GM12878 (cell line): ENCODE measurements around the gene PODXL2. TPM values are rescaled to one million over a fixed set of nuclear protein-coding genes. Genes with fewer than 3 reads are reported as not detected.

ENCODE experiments used
- ATAC-seq: fragments of 200-7000 bp; cut with Tn5 transposase; 3 replicates; pipeline ENCODE4 v1.9.1; 2020; ENCODE audit warnings: mild to moderate bottlenecking, moderate library complexity
- BruUV-seq: library from RNA; stranded (reverse); fragments of 400-500 nt; replicated peaks from 2 replicates; lab custom pipeline; 2021; lab: Mats Ljungman, UMichigan
- CTCF ChIA-PET: fragments of 300-600 bp; sonication (Branson Sonifier 250); formaldehyde crosslinking; extraction: SDS; loops from one replicate; lab custom pipeline; 2021; ENCODE audit warnings: inconsistent platforms; lab: Yijun Ruan, JAX
- POLR2A ChIA-PET: fragments of 350-600 bp; formaldehyde crosslinking; extraction: SDS; loops from one replicate; lab custom pipeline; 2021; ENCODE audit warnings: inconsistent platforms; lab: Charles Lee
- RAD21 ChIA-PET: fragments of 300-600 bp; sonication (Branson Sonifier 250); formaldehyde crosslinking; loops from one replicate; lab custom pipeline; 2023; ENCODE audit warnings: antibody characterized with exemption; ENCODE audit not compliant: unreplicated experiment; lab: Charles Lee
- SMC1A ChIA-PET: fragments of 300-600 bp; sonication (Branson Sonifier 250); formaldehyde crosslinking; loops from one replicate; lab custom pipeline; 2023; ENCODE audit not compliant: unreplicated experiment, uncharacterized antibody; lab: Charles Lee
- DNase-seq: peaks from one replicate; pipeline ENCODE4 v3.0.0-alpha.2; 2011; ENCODE audit warnings: low read depth, low spot score
- FAIRE-seq: peaks from 3 replicates; lab custom pipeline; 2011; peaks lifted over from hg19 to GRCh38; lab: Jason Lieb, UNC
- H2AFZ ChIP-seq: 2 replicates; pipeline ENCODE4 v1.6.0; 2011; ENCODE audit warnings: low read depth, low read length, control low read depth; ENCODE audit not compliant: control insufficient read depth
- H3K27ac ChIP-seq: 2 replicates; pipeline ENCODE4 v1.5.1; 2011; ENCODE audit warnings: control low read depth; ENCODE audit not compliant: control insufficient read depth, insufficient read depth
- H3K27me3 ChIP-seq, 2 experiments: replicated peaks in 1 of 2; 2 replicates each; pipeline versions ENCODE4 v1.6.0 to v1.6.1; 2011; ENCODE audit warnings: low read length in 1 of 2; ENCODE audit not compliant: control insufficient read depth in 2 of 2, insufficient read depth in 2 of 2
- H3K36me3 ChIP-seq, 2 experiments: 2 replicates each; pipeline ENCODE4 v1.5.1; 2011; ENCODE audit warnings: low read length in 1 of 2; ENCODE audit not compliant: control insufficient read depth in 2 of 2, insufficient read depth in 2 of 2
- H3K4me1 ChIP-seq: 2 replicates; pipeline ENCODE4 v1.6.1; 2011; ENCODE audit warnings: mild to moderate bottlenecking, low read length, moderate library complexity, mixed read lengths; ENCODE audit not compliant: control insufficient read depth, insufficient read depth
- H3K4me2 ChIP-seq: 2 replicates; pipeline ENCODE4 v1.6.0; 2011; ENCODE audit warnings: control low read depth; ENCODE audit not compliant: control insufficient read depth, insufficient read depth
- H3K4me3 ChIP-seq: fragments of 200-600 bp; sonication (generic); 2 replicates; pipeline ENCODE4 v1.5.1; 2016
- H3K79me2 ChIP-seq: 2 replicates; pipeline ENCODE4 v1.6.0; 2011; ENCODE audit warnings: low read length; ENCODE audit not compliant: control insufficient read depth, insufficient read depth
- H3K9ac ChIP-seq: 2 replicates; pipeline ENCODE4 v1.8.0; 2011; ENCODE audit warnings: low read length, control low read depth, mixed read lengths; ENCODE audit not compliant: control insufficient read depth, insufficient read depth
- H3K9me3 ChIP-seq: replicated peaks from 3 replicates; pipeline ENCODE4 v1.5.1; 2011; ENCODE audit warnings: mild to moderate bottlenecking, low read length; ENCODE audit not compliant: control insufficient read depth, insufficient read depth
- H4K20me1 ChIP-seq: 2 replicates; pipeline ENCODE4 v1.6.0; 2011; ENCODE audit not compliant: control insufficient read depth, insufficient read depth
- CBFB ChIP-seq: IDR thresholded peaks from 2 replicates; pipeline ENCODE4 v1.6.1; 2016; ENCODE audit warnings: antibody characterized with exemption, low read depth
- CBX3 ChIP-seq: fragments of 200-600 bp; sonication (generic); IDR thresholded peaks from 2 replicates; pipeline ENCODE4 v1.6.1; 2016; ENCODE audit warnings: low read depth, borderline replicate concordance
- CHD1 ChIP-seq: IDR thresholded peaks from 2 replicates; pipeline ENCODE4 v1.6.1; 2012; ENCODE audit warnings: low read depth, low read length, improper control_type of control experiment
- E2F8 ChIP-seq: fragments of 450-650 bp; IDR thresholded peaks from 2 replicates; pipeline ENCODE4 v1.6.1; 2018; ENCODE audit warnings: mild to moderate bottlenecking, low read depth, moderate library complexity; ENCODE audit not compliant: partially characterized antibody
- HDGF ChIP-seq: fragments of 450-650 bp; IDR thresholded peaks from 2 replicates; pipeline ENCODE4 v1.6.1; 2016; ENCODE audit warnings: antibody characterized with exemption
- HSF1 ChIP-seq: fragments of 150-350 bp; IDR thresholded peaks from 2 replicates; pipeline ENCODE4 v1.6.1; 2014; ENCODE audit warnings: mild to moderate bottlenecking, low read depth, low read length
- MEF2B ChIP-seq: fragments of 450-650 bp; IDR thresholded peaks from 2 replicates; pipeline ENCODE4 v1.6.1; 2018; ENCODE audit warnings: mild to moderate bottlenecking, moderate library complexity; ENCODE audit not compliant: partially characterized antibody, poor library complexity, severe bottlenecking
- MYB ChIP-seq: fragments of 150-350 bp; IDR thresholded peaks from 2 replicates; pipeline ENCODE4 v1.6.1; 2014; ENCODE audit warnings: mild to moderate bottlenecking, low read depth, low read length, borderline replicate concordance
- POU2F2 ChIP-seq: IDR thresholded peaks from 3 replicates; pipeline ENCODE4 v1.6.1; 2011; ENCODE audit warnings: low read depth, mild to moderate bottlenecking, low read length, borderline replicate concordance
- RFX5 ChIP-seq: IDR thresholded peaks from 2 replicates; pipeline ENCODE4 v1.6.1; 2011; ENCODE audit warnings: low read depth, low read length, improper control_type of control experiment
- SP1 ChIP-seq: IDR thresholded peaks from one replicate; pipeline ENCODE4 v1.6.1; 2011; ENCODE audit warnings: low read depth, low read length
- SUZ12 ChIP-seq: fragments of 200-600 bp; sonication (generic); IDR thresholded peaks from one replicate; pipeline ENCODE4 v1.6.1; 2018; ENCODE audit warnings: antibody characterized with exemption, mild to moderate bottlenecking; ENCODE audit not compliant: unreplicated experiment
- WGBS: methylation state at CpG from one replicate; pipeline ENCODE4 v1.1.6; 2016; ENCODE audit warnings: low lambda C conversion rate; ENCODE audit not compliant: insufficient replicate concordance, insufficient coverage; ENCODE audit errors: missing lambda C conversion rate; 5-methylcytosine and 5-hydroxymethylcytosine counted together
- in situ Hi-C: fragments of 300-500 bp; cut with MboI; formaldehyde crosslinking; loops from 9 replicates; pipeline ENCODE4 v1.14.3; 2018; ENCODE audit warnings: mixed read lengths
- intact Hi-C: fragments of 100-400 bp; cut with micrococcal nuclease; formaldehyde crosslinking; loops from one replicate; pipeline ENCODE4 v1.14.2; 2022; ENCODE audit not compliant: unreplicated experiment
- polyA plus RNA-seq, 11 experiments: library from polyadenylated mRNA; depleted of rRNA in 4 of 11; unstranded in 6 of 11; stranded (reverse) in 5 of 11; fragments of >200 nt; fragmentation: Nextera tagmentation in 4 of 11; fragmentation: Illumina TruSeq in 1 of 11; extraction: Ambion mirVana in 4 of 11; extraction: Trizol in 1 of 11; gene quantifications; 1 replicate in 1 of 11; 2 replicates in 10 of 11; pipeline versions ENCODE4 v1.2.1 to v1.2.3, GENCODE V29; 2011 to 2016; ENCODE audit warnings: inconsistent platforms in 2 of 11, missing spikeins in 2 of 11, low read depth in 1 of 11
- total RNA-seq, 4 experiments: library from RNA; depleted of rRNA in 3 of 4; stranded (reverse); fragments of >200 nt in 3 of 4; fragmentation: Illumina TruSeq in 1 of 4; extraction: Trizol in 1 of 4; gene quantifications; 2 replicates each; pipeline versions ENCODE4 v1.2.1 to v1.2.3, GENCODE V29; 2013 to 2021
- TF ChIP-seq, protein P1 (sequence below): fragments of 450-650 bp; IDR thresholded peaks from 2 replicates; pipeline ENCODE4 v1.6.1; 2017; ENCODE audit warnings: antibody characterized with exemption, mild to moderate bottlenecking, moderate library complexity
- TF ChIP-seq, protein P2 (sequence below): IDR thresholded peaks from 2 replicates; pipeline ENCODE4 v1.6.1; 2012; ENCODE audit warnings: low read depth, low read length, improper control_type of control experiment

PODXL2 gene
- total and polyA plus RNA-seq, 10 of the 15 experiments (the other 5 are each of a cell fraction or from before 2014, with no cell fraction given) = 0.03 to 24.4 (median 13.6) TPM; not detected in 2

DNA sequence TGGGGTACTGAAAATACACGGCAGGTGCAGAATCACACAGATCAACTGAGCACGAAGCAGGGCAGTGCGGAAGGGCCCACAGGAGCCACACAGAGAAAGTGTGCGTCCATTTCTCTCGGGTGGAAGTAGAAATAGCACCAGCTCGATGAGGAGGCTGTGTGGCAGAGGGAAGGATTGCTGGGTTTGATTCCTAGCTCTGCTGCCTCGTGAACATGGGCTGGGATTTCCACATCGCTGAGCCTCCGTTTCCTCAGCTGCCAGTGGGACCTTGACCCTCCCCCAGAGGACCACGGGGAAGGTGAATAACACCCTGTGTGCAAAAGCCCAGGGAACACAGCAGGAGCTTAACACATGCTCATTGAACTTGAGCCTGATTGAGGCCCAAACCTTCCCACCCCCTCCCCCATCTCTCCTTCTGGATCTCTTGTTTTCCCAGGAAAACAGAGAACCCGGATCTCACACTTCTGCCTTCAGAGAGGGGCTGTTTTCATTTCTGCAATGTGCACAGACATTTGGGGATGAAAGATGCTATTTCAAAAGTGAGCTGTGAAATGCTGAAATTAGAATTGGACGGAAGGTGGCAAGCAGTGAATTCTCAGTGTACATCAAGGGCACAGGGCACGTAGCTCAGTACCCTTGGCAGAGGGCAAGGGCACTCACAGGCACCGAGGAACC is 82.2 kb downstream of the PODXL2 start:
- in situ Hi-C loops (no loop called here), intact Hi-C loops (no loop called here)
- POLR2A ChIA-PET = no interaction called here
- RAD21 ChIA-PET = no interaction called here
- H3K9ac ChIP-seq = no peak overlapping the region
- WGBS = 91% methylated on average over 14 of the region's 14 CpGs
- peaks cover 30 to 54% of the 10 kb centered on the region in 2 experiments; a peak in 3 of 4 replicates for H3K36me3 ChIP-seq
- H3K79me2 ChIP-seq = no peaks in the 10 kb centered on the region
- H4K20me1 ChIP-seq = no peaks in the 10 kb centered on the region
- no peaks in the 10 kb centered on the region for H3K4me1 ChIP-seq
- no peak overlapping the region for H3K4me2 ChIP-seq
- no peaks in the 10 kb centered on the region for H3K27me3 ChIP-seq
- no peak for ATAC-seq
- FAIRE-seq = no peak
- H3K9me3 ChIP-seq = no peaks in the 10 kb centered on the region
- no peak overlapping the region for H2AFZ ChIP-seq
- no peak overlapping the region for H3K27ac ChIP-seq
- DNase-seq = no peak
- SMC1A ChIA-PET = interaction anchor here (1.0 kb wide), 1 partner anchor 12 kb away, joined by 5 read pairs; no protein-coding TSS in a partner anchor
- CTCF ChIA-PET = no interaction called here
- BruUV-seq = no TSS peak
- H3K4me3 ChIP-seq = no peak overlapping the region
- TF ChIP-seq CBX3 = no peak
- TF ChIP-seq MYB = no peak
- no peak for TF ChIP-seq SUZ12
- TF ChIP-seq POU2F2 = no peak
- TF ChIP-seq CBFB = no peak
- TF ChIP-seq HDGF = no peak
- TF ChIP-seq, protein P1, sequence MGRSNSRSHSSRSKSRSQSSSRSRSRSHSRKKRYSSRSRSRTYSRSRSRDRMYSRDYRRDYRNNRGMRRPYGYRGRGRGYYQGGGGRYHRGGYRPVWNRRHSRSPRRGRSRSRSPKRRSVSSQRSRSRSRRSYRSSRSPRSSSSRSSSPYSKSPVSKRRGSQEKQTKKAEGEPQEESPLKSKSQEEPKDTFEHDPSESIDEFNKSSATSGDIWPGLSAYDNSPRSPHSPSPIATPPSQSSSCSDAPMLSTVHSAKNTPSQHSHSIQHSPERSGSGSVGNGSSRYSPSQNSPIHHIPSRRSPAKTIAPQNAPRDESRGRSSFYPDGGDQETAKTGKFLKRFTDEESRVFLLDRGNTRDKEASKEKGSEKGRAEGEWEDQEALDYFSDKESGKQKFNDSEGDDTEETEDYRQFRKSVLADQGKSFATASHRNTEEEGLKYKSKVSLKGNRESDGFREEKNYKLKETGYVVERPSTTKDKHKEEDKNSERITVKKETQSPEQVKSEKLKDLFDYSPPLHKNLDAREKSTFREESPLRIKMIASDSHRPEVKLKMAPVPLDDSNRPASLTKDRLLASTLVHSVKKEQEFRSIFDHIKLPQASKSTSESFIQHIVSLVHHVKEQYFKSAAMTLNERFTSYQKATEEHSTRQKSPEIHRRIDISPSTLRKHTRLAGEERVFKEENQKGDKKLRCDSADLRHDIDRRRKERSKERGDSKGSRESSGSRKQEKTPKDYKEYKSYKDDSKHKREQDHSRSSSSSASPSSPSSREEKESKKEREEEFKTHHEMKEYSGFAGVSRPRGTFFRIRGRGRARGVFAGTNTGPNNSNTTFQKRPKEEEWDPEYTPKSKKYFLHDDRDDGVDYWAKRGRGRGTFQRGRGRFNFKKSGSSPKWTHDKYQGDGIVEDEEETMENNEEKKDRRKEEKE = no peak
- no peak for TF ChIP-seq E2F8
- no peak for TF ChIP-seq CHD1
- no peak for TF ChIP-seq MEF2B
- TF ChIP-seq HSF1 = no peak
- TF ChIP-seq SP1 = no peak
- no peak for TF ChIP-seq RFX5
- TF ChIP-seq, protein P2, sequence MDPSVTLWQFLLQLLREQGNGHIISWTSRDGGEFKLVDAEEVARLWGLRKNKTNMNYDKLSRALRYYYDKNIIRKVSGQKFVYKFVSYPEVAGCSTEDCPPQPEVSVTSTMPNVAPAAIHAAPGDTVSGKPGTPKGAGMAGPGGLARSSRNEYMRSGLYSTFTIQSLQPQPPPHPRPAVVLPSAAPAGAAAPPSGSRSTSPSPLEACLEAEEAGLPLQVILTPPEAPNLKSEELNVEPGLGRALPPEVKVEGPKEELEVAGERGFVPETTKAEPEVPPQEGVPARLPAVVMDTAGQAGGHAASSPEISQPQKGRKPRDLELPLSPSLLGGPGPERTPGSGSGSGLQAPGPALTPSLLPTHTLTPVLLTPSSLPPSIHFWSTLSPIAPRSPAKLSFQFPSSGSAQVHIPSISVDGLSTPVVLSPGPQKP = no peak
